Gastrocnemius medialis (tissue), 4 donors: ENCODE results near the gene ADNP2. TPM values are rescaled to one million over a fixed set of nuclear protein-coding genes. Genes with fewer than 3 reads are reported as not detected.

Source experiments
- ATAC-seq, 2 donors: fragments of 150-250 bp; one replicate each; pipeline ENCODE4 v1.9.1; 2016
- DNase-seq, 2 donors: peaks; one replicate each; pipeline ENCODE4 v3.0.0-alpha.2; 2019
- H3K27ac ChIP-seq, 4 donors: fragments of 200-600 bp; sonication (generic); 1 replicate in 1 of 4; 2 replicates in 3 of 4; pipeline ENCODE4 v1.5.1; 2016 to 2018; ENCODE audit warnings: mild to moderate bottlenecking in 2 of 4, moderate library complexity in 1 of 4
- H3K27me3 ChIP-seq, 3 donors: fragments of 200-600 bp; sonication (generic) in 2 of 3; 1 replicate in 1 of 3; 2 replicates in 2 of 3; pipeline versions ENCODE4 v1.5.1 to v1.6.0; 2016 to 2019; ENCODE audit warnings: mild to moderate bottlenecking in 1 of 3, moderate library complexity in 1 of 3
- H3K36me3 ChIP-seq, 2 donors: fragments of 200-600 bp; sonication (generic) in 1 of 2; one replicate each; pipeline ENCODE4 v1.5.1; 2017 to 2018
- H3K4me1 ChIP-seq, 2 donors: fragments of 200-600 bp; sonication (generic) in 1 of 2; one replicate each; pipeline ENCODE4 v1.5.1; 2016 to 2017; ENCODE audit warnings: mild to moderate bottlenecking in 2 of 2
- H3K4me3 ChIP-seq, 4 donors: fragments of 200-600 bp; sonication (generic) in 3 of 4; 1 replicate in 1 of 4; 2 replicates in 3 of 4; pipeline ENCODE4 v1.5.1; 2016 to 2019; ENCODE audit warnings: mild to moderate bottlenecking in 2 of 4
- H3K9me3 ChIP-seq, 3 donors: fragments of 200-600 bp; sonication (generic) in 2 of 3; 1 replicate in 1 of 3; 2 replicates in 2 of 3; pipeline ENCODE4 v1.5.1; 2016 to 2019
- CTCF ChIP-seq, 5 experiments: fragments of 450-650 bp in 3 of 5; fragments of 200-600 bp in 2 of 5; sonication (generic) in 2 of 5; IDR thresholded peaks in 4 of 5; conservative IDR thresholded peaks in 1 of 5; 1 replicate in 4 of 5; 2 replicates in 1 of 5; pipeline ENCODE4 v1.5.1; 2016 to 2019; ENCODE audit warnings: antibody characterized with exemption in 5 of 5, mild to moderate bottlenecking in 3 of 5, moderate library complexity in 3 of 5
- POLR2A ChIP-seq, 2 donors: fragments of 450-650 bp; IDR thresholded peaks; one replicate each; pipeline ENCODE4 v1.6.1; 2017; ENCODE audit warnings: antibody characterized with exemption in 2 of 2, mild to moderate bottlenecking in 2 of 2, moderate library complexity in 2 of 2
- in situ Hi-C, 4 donors: fragments of 200-750 bp; cut with MboI; loops; one replicate each; pipeline versions ENCODE4 v1.15.0 to v1.8.0; 2017; ENCODE audit warnings: low sequenced_read_pairs in 4 of 4
- intact Hi-C: fragments of 100-400 bp; cut with DNase I; formaldehyde crosslinking; loops from one replicate; pipeline ENCODE4 v1.15.1; 2023; ENCODE audit warnings: low total_unique reads
- total RNA-seq, 4 donors: library from RNA; depleted of rRNA; stranded (reverse); fragments of >200 nt; gene quantifications; one replicate each; pipeline versions ENCODE4 v1.1.0 to v1.2.3, GENCODE V29; 2016

Gene ADNP2
- total RNA-seq, 4 donors from 2014 or later = 2.6 to 4.5 (median 2.9) TPM

DNA sequence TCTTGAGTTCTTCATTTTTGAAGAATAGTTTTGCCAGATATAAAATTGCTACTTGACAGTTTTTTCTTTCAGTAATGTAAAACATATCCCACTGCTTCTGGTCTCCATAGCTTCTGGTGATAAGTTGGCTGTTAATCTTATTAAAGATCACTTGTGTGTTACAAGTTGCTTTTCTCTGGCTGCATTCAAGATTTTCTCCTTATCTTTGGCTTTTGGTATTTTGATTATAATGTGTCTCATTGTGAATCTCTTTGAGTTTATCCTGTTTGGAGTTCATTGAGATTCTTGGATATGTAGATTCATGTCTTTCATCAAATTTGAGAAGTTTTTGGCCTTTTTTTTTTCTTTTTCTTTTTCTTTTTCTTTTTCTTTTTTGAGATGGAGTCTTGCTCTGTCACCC lies 20.2 kb upstream of the ADNP2 start:
- no peak for TF ChIP-seq CTCF (IDR thresholded peaks at IDR 0.05 in 4 of 5, conservative IDR thresholded peaks at IDR 0.05 in 1 of 5)
- no peak for TF ChIP-seq POLR2A (IDR thresholded peaks at IDR 0.05)
- ATAC-seq (no peak), DNase-seq (no peak)
- Histone ChIP-seq H3K4me3 (no peak overlapping the region), H3K36me3 (peaks cover 0 to 5% of the 10 kb centered on the region in 2 donors), H3K27ac (no peak overlapping the region), H3K4me1 (no peaks in the 10 kb centered on the region), H3K27me3 (no peaks in the 10 kb centered on the region), H3K9me3 (peaks cover 0 to 13% (median 0%) of the 10 kb centered on the region in 3 donors)
- in situ Hi-C loops (no loop called here), intact Hi-C loops (no loop called here)

- H3K27me3 ChIP-seq = no peaks in the 10 kb centered on the region
- in situ Hi-C loops (no loop called here), intact Hi-C loops (no loop called here)
- no peak overlapping the region for H3K27ac ChIP-seq
- H3K4me3 ChIP-seq = no peak overlapping the region
- H3K36me3 ChIP-seq = no peaks in the 10 kb centered on the region
- TF ChIP-seq CTCF (IDR thresholded peaks at IDR 0.05 in 4 of 5, conservative IDR thresholded peaks at IDR 0.05 in 1 of 5) (no peak), POLR2A (IDR thresholded peaks at IDR 0.05) (no peak)
- no peak for DNase-seq
- no peaks in the 10 kb centered on the region for H3K9me3 ChIP-seq
- ATAC-seq = no peak
- no peaks in the 10 kb centered on the region for H3K4me1 ChIP-seq
Measured at GRCh38 chr18:80095414-80095813, 13.6 kb upstream of the ADNP2 start.

GRCh38 chr18:80096032-80096565 lies 13.0 kb upstream of the ADNP2 start:
- no peak for ATAC-seq
- no peaks in the 10 kb centered on the region for H3K4me1 ChIP-seq

DNA sequence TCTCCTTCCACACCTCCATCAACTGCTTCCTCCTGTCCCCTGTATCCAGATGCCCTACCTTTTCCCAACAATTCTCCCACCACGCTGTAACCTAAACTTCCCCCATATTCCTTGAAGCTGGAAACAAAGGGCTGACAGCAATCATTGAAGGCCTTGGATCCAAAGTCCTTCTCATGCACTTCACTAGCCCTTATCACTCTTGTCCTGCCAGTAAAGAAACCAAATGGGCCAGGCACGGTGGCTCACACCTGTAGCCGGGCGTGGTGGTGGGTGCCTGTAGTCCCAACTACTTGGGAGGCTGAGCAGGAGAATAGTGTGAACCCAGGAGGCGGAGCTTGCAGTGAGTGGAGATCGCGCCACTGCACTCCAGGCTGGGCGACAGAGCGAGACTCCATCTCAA lies 11.9 kb upstream of the ADNP2 start:
- Histone ChIP-seq H3K4me1 (no peaks in the 10 kb centered on the region), H3K36me3 (no peaks in the 10 kb centered on the region), H3K4me3 (no peak overlapping the region), H3K27ac (no peak overlapping the region), H3K27me3 (no peaks in the 10 kb centered on the region), H3K9me3 (no peaks in the 10 kb centered on the region)
- in situ Hi-C loops (no loop called here), intact Hi-C loops (no loop called here)
- TF ChIP-seq CTCF (IDR thresholded peaks at IDR 0.05 in 4 of 5, conservative IDR thresholded peaks at IDR 0.05 in 1 of 5) (no peak), POLR2A (IDR thresholded peaks at IDR 0.05) (no peak)
- DNase-seq (no peak), ATAC-seq (no peak)

More at GRCh38 chr18:80096032-80096565, 13.0 kb upstream of the ADNP2 start:
- in situ Hi-C loops = no loop called here
- H3K27ac ChIP-seq = no peak overlapping the region
- no peak for TF ChIP-seq CTCF (IDR thresholded peaks at IDR 0.05 in 4 of 5, conservative IDR thresholded peaks at IDR 0.05 in 1 of 5)
- TF ChIP-seq POLR2A (IDR thresholded peaks at IDR 0.05) = no peak
- H3K4me3 ChIP-seq = no peak overlapping the region
- H3K9me3 ChIP-seq = no peaks in the 10 kb centered on the region
- H3K36me3 ChIP-seq = no peaks in the 10 kb centered on the region
- H3K27me3 ChIP-seq = no peaks in the 10 kb centered on the region
- DNase-seq = no peak
- intact Hi-C loops = no loop called here

DNA sequence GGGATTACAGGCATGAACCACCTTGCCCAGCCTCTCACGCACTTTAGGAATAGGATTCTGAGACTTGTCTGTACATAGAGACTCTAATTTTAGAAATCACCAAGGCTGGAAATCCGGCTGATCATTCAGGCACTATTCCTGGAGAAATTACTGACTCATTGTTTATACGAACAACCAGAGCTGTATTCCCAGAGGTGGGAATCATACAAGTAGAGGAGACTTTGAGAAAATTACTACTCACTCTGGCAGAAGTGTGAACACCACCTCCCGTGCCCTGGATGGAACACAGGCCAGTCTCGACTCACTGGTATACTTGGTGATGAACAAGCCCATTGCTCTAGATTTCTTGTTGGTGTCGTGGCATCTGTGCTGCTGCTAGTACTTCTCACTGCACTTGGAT lies 5.8 kb upstream of the ADNP2 start:
- H3K27me3 ChIP-seq = no peaks in the 10 kb centered on the region
- H3K36me3 ChIP-seq = no peaks in the 10 kb centered on the region
- no peak for DNase-seq
- no peaks in the 10 kb centered on the region for H3K9me3 ChIP-seq
- in situ Hi-C loops (no loop called here), intact Hi-C loops (no loop called here)
- no peak overlapping the region for H3K4me3 ChIP-seq
- no peak overlapping the region for H3K27ac ChIP-seq
- ATAC-seq = peak in 1 of 2 donors; percentile 50
- TF ChIP-seq POLR2A (IDR thresholded peaks at IDR 0.05) = no peak
- no peak for TF ChIP-seq CTCF (IDR thresholded peaks at IDR 0.05 in 4 of 5, conservative IDR thresholded peaks at IDR 0.05 in 1 of 5)
- H3K4me1 ChIP-seq = no peaks in the 10 kb centered on the region
